Measurements from ENCODE around the gene FLT3LG. TPM values are rescaled to one million over a fixed set of nuclear protein-coding genes. Genes with fewer than 3 reads are reported as not detected.
"Not testable (repeated sequence)": the region's sequence is repeated elsewhere in the genome, so short reads cannot be mapped to it uniquely, and the experiment has no call there.

FLT3LG gene
- total and polyA plus RNA-seq, 3 experiments from 2014 or later = 63.9 to 148 (median 71.5) TPM

- ChIA-PET POLR2A (interaction anchor here (1.9 kb wide), 1 partner anchor 14 kb away, joined by 12 read pairs; no protein-coding TSS in a partner anchor), CTCF (interaction anchor here (1.0 to 1.2 kb wide), 2 partner anchors 10 to 17 kb away, joined by 4 to 8 read pairs; partner anchors contain the start of gene FLT3LG)
- Mint-ChIP-seq H3K4me3 (peak overlapping the region in 3 of 7 donors; percentile 15 to 40 (median 23)), H3K9me3 (no peaks in the 10 kb centered on the region), H3K36me3 (peaks cover 3 to 49% (median 11%) of the 10 kb centered on the region in 3 donors), H3K27ac (peak overlapping the region in 3 of 8 donors; percentile 4 to 87 (median 37)), H3K4me1 (peaks cover 30 to 49% (median 37%) of the 10 kb centered on the region in 3 donors), H3K27me3 (no peaks in the 10 kb centered on the region)
- H3K27me3 ChIP-seq (ENCODE audit: insufficient read depth, low read length, poor library complexity, severe bottlenecking) = no peaks in the 10 kb centered on the region
- H3K9me3 ChIP-seq (ENCODE audit: low read length) = no peaks in the 10 kb centered on the region
- no peak for DNase-seq
- peaks cover 32% of the 10 kb centered on the region for H3K4me1 ChIP-seq (ENCODE audit: insufficient read depth, low read length)
- H3K4me3 ChIP-seq (ENCODE audit: low read length) = no peak overlapping the region
- H3K27ac ChIP-seq (ENCODE audit: low read depth, low read length) = no peak overlapping the region
- peaks cover 23% of the 10 kb centered on the region for H3K36me3 ChIP-seq (ENCODE audit: insufficient read depth, low read length)
Observed at GRCh38 chr19:49455773-49456172, 18.2 kb upstream of the FLT3LG start.

GRCh38 chr19:49456326-49456725 is 17.7 kb upstream of the FLT3LG start:
- no peak for DNase-seq
- Mint-ChIP-seq H3K4me3 (peak overlapping the region in 2 of 7 donors; percentile 15 to 40), H3K9me3 (no peaks in the 10 kb centered on the region), H3K36me3 (peaks cover 3 to 48% (median 11%) of the 10 kb centered on the region in 3 donors), H3K27ac (peak overlapping the region in 2 of 8 donors; percentile 4 to 37), H3K27me3 (no peaks in the 10 kb centered on the region), H3K4me1 (peaks cover 27 to 45% (median 34%) of the 10 kb centered on the region in 3 donors)
- ChIA-PET CTCF (interaction anchor here (1.0 to 1.2 kb wide), 3 partner anchors 9 to 17 kb away, joined by 4 to 8 read pairs (median 5); partner anchors contain the start of gene FLT3LG), POLR2A (interaction anchor here (1.9 kb wide), 1 partner anchor 13 kb away, joined by 12 read pairs; no protein-coding TSS in a partner anchor)
- Histone ChIP-seq H3K27me3 (ENCODE audit: insufficient read depth, low read length, poor library complexity, severe bottlenecking) (no peaks in the 10 kb centered on the region), H3K9me3 (ENCODE audit: low read length) (no peaks in the 10 kb centered on the region), H3K4me3 (ENCODE audit: low read length) (no peak overlapping the region), H3K27ac (ENCODE audit: low read depth, low read length) (no peak overlapping the region), H3K4me1 (ENCODE audit: insufficient read depth, low read length) (peaks cover 27% of the 10 kb centered on the region), H3K36me3 (ENCODE audit: insufficient read depth, low read length) (peaks cover 24% of the 10 kb centered on the region)

- no peaks in the 10 kb centered on the region for H3K27me3 Mint-ChIP-seq
- Histone ChIP-seq H3K36me3 (ENCODE audit: insufficient read depth, low read length) (peaks cover 24% of the 10 kb centered on the region), H3K27me3 (ENCODE audit: insufficient read depth, low read length, poor library complexity, severe bottlenecking) (no peaks in the 10 kb centered on the region), H3K27ac (ENCODE audit: low read depth, low read length) (no peak overlapping the region), H3K4me3 (ENCODE audit: low read length) (no peak overlapping the region), H3K4me1 (ENCODE audit: insufficient read depth, low read length) (peaks cover 13% of the 10 kb centered on the region), H3K9me3 (ENCODE audit: low read length) (no peaks in the 10 kb centered on the region)
- no peaks in the 10 kb centered on the region for H3K9me3 Mint-ChIP-seq
- DNase-seq = no peak
- H3K4me1 Mint-ChIP-seq = peaks cover 13 to 30% (median 18%) of the 10 kb centered on the region in 3 donors
- peaks cover 0 to 38% (median 5%) of the 10 kb centered on the region in 3 donors for H3K36me3 Mint-ChIP-seq
- CTCF ChIA-PET = interaction anchor here (1.4 to 2.9 kb wide), 4 partner anchors 10 to 18 kb away, joined by 5 to 10 read pairs (median 6); partner anchors contain the start of gene FLT3LG
- POLR2A ChIA-PET = interaction anchor here (2.0 kb wide), 1 partner anchor 11 kb away, joined by 8 read pairs; no protein-coding TSS in a partner anchor
- H3K4me3 Mint-ChIP-seq = peak overlapping the region in 1 of 7 donors; percentile 54
- H3K27ac Mint-ChIP-seq = peak overlapping the region in 4 of 8 donors; percentile 34 to 94 (median 49)
Observed at GRCh38 chr19:49458567-49458903, 15.5 kb upstream of the FLT3LG start.

GRCh38 chr19:49459388-49459787 is 14.6 kb upstream of the FLT3LG start:
- no peaks in the 10 kb centered on the region for H3K27me3 Mint-ChIP-seq
- no peaks in the 10 kb centered on the region for H3K9me3 Mint-ChIP-seq
- H3K4me3 Mint-ChIP-seq = peak overlapping the region in 1 of 7 donors; percentile 68
- ChIA-PET POLR2A (interaction anchor here (0.6 to 2.0 kb wide), 2 partner anchors 11 to 35 kb away, joined by 4 to 8 read pairs; no protein-coding TSS in a partner anchor), CTCF (interaction anchor here (1.4 to 2.9 kb wide), 4 partner anchors 9 to 17 kb away, joined by 5 to 10 read pairs (median 6); partner anchors contain the start of gene FLT3LG)
- Histone ChIP-seq H3K4me3 (ENCODE audit: low read length) (no peak overlapping the region), H3K27ac (ENCODE audit: low read depth, low read length) (no peak overlapping the region), H3K9me3 (ENCODE audit: low read length) (no peaks in the 10 kb centered on the region), H3K4me1 (ENCODE audit: insufficient read depth, low read length) (peaks cover 4% of the 10 kb centered on the region), H3K27me3 (ENCODE audit: insufficient read depth, low read length, poor library complexity, severe bottlenecking) (no peaks in the 10 kb centered on the region), H3K36me3 (ENCODE audit: insufficient read depth, low read length) (peaks cover 24% of the 10 kb centered on the region)
- H3K4me1 Mint-ChIP-seq = peaks cover 4 to 22% (median 12%) of the 10 kb centered on the region in 3 donors
- H3K36me3 Mint-ChIP-seq = peaks cover 0 to 35% (median 5%) of the 10 kb centered on the region in 3 donors
- DNase-seq = no peak
- H3K27ac Mint-ChIP-seq = no peak overlapping the region

GRCh38 chr19:49461130-49461529 is 12.9 kb upstream of the FLT3LG start:
- CTCF ChIA-PET = interaction anchor here (1.3 kb wide), 1 partner anchor 232 kb away, joined by 3 read pairs; no protein-coding TSS in a partner anchor
- H3K9me3 ChIP-seq (ENCODE audit: low read length); H3K27me3 ChIP-seq (ENCODE audit: insufficient read depth, low read length, poor library complexity, severe bottlenecking); H3K27ac Mint-ChIP-seq; H3K4me3 ChIP-seq (ENCODE audit: low read length); DNase-seq; H3K27ac ChIP-seq (ENCODE audit: low read depth, low read length); H3K9me3 Mint-ChIP-seq; H3K4me3 Mint-ChIP-seq; H3K27me3 Mint-ChIP-seq; H3K4me1 ChIP-seq (ENCODE audit: insufficient read depth, low read length): not testable (repeated sequence)
- peaks cover 0 to 39% (median 4%) of the 10 kb centered on the region in 3 donors for H3K36me3 Mint-ChIP-seq
- H3K36me3 ChIP-seq (ENCODE audit: insufficient read depth, low read length) = peaks cover 24% of the 10 kb centered on the region
- POLR2A ChIA-PET = interaction anchor here (0.6 kb wide), 2 partner anchors 126 to 463 kb away, joined by 4 read pairs; no protein-coding TSS in a partner anchor
- H3K4me1 Mint-ChIP-seq = peaks cover 2 to 16% (median 6%) of the 10 kb centered on the region in 3 donors

GRCh38 chr19:49461656-49462055 is 12.4 kb upstream of the FLT3LG start:
- H3K27me3 ChIP-seq (ENCODE audit: insufficient read depth, low read length, poor library complexity, severe bottlenecking) = no peaks in the 10 kb centered on the region
- Mint-ChIP-seq H3K9me3 (no peaks in the 10 kb centered on the region), H3K27me3 (no peaks in the 10 kb centered on the region), H3K36me3 (peaks cover 0 to 34% (median 2%) of the 10 kb centered on the region in 3 donors), H3K4me3 (no peak overlapping the region), H3K27ac (no peak overlapping the region), H3K4me1 (peaks cover 2 to 11% (median 5%) of the 10 kb centered on the region in 3 donors)
- ChIA-PET CTCF (no interaction called here), POLR2A (no interaction called here)
- no peaks in the 10 kb centered on the region for H3K4me1 ChIP-seq (ENCODE audit: insufficient read depth, low read length)
- H3K4me3 ChIP-seq (ENCODE audit: low read length) = no peak overlapping the region
- no peak for DNase-seq
- peaks cover 24% of the 10 kb centered on the region for H3K36me3 ChIP-seq (ENCODE audit: insufficient read depth, low read length)
- no peaks in the 10 kb centered on the region for H3K9me3 ChIP-seq (ENCODE audit: low read length)
- H3K27ac ChIP-seq (ENCODE audit: low read depth, low read length) = no peak overlapping the region

- Mint-ChIP-seq H3K27ac (peak overlapping the region in 2 of 8 donors; percentile 42 to 81), H3K9me3 (no peaks in the 10 kb centered on the region), H3K4me1 (peaks cover 0 to 10% (median 0%) of the 10 kb centered on the region in 3 donors), H3K36me3 (peaks cover 0 to 30% (median 0%) of the 10 kb centered on the region in 3 donors), H3K27me3 (no peaks in the 10 kb centered on the region), H3K4me3 (no peak overlapping the region)
- Histone ChIP-seq H3K4me1 (ENCODE audit: insufficient read depth, low read length) (peaks cover 5% of the 10 kb centered on the region), H3K27me3 (ENCODE audit: insufficient read depth, low read length, poor library complexity, severe bottlenecking) (no peaks in the 10 kb centered on the region), H3K36me3 (ENCODE audit: insufficient read depth, low read length) (peaks cover 24% of the 10 kb centered on the region), H3K4me3 (ENCODE audit: low read length) (no peak overlapping the region), H3K27ac (ENCODE audit: low read depth, low read length) (no peak overlapping the region), H3K9me3 (ENCODE audit: low read length) (no peaks in the 10 kb centered on the region)
- DNase-seq = no peak
- ChIA-PET POLR2A (no interaction called here), CTCF (no interaction called here)
Observed at GRCh38 chr19:49462492-49462891, 11.5 kb upstream of the FLT3LG start.

Measured in CD8-positive, alpha-beta memory T cell (primary cell).